HG02885 (cell line): ENCODE data around the gene PARM1.

Experiments used
- ATAC-seq: cut with Tn5 transposase; IDR thresholded peaks from one replicate; pipeline ENCODE4 v1.9.1; 2021; ENCODE audit warnings: mild to moderate bottlenecking; ENCODE audit not compliant: unreplicated experiment, poor library complexity

Gene PARM1

GRCh38 chr4:74932832-74933561, at the start of gene PARM1:
TSS of gene PARM1 (plus strand) at chr4:74933116. CDS start at chr4:74933328, 212 bp downstream.
- peak; percentile 85 for ATAC-seq

- ATAC-seq, result no peak
Measured at GRCh38 chr4:74884266-74884665, 48.6 kb upstream of the PARM1 start.

- ATAC-seq, result no peak
Measured at GRCh38 chr4:74886484-74886883, 46.4 kb upstream of the PARM1 start.

- no peak for ATAC-seq
Measured at GRCh38 chr4:74890341-74890740, 42.6 kb upstream of the PARM1 start.

- ATAC-seq, result no peak
Measured at GRCh38 chr4:74891037-74891436, 41.9 kb upstream of the PARM1 start.

GRCh38 chr4:74893171-74893570, 39.7 kb upstream of the PARM1 start:
- no peak for ATAC-seq

GRCh38 chr4:74896595-74896994, 36.3 kb upstream of the PARM1 start:
- ATAC-seq, result no peak

GRCh38 chr4:74897386-74897785, 35.5 kb upstream of the PARM1 start:
- ATAC-seq, result no peak

GRCh38 chr4:74900862-74901261, 32.1 kb upstream of the PARM1 start:
- ATAC-seq, result no peak

- ATAC-seq, result no peak
Measured at GRCh38 chr4:74904509-74905065, 28.3 kb upstream of the PARM1 start.

- no peak for ATAC-seq
Measured at GRCh38 chr4:74906771-74907170, 26.1 kb upstream of the PARM1 start.

- ATAC-seq, result peak; percentile 68
Measured at GRCh38 chr4:74919783-74920182, 13.1 kb upstream of the PARM1 start.

- ATAC-seq, result peak; percentile 53
Measured at GRCh38 chr4:74920704-74921103, 12.2 kb upstream of the PARM1 start.

GRCh38 chr4:74921490-74921889, 11.4 kb upstream of the PARM1 start:
- no peak for ATAC-seq

GRCh38 chr4:74926007-74926406, 6.9 kb upstream of the PARM1 start:
- no peak for ATAC-seq

- ATAC-seq, result peak; percentile 60
Measured at GRCh38 chr4:74930162-74930561, 2.8 kb upstream of the PARM1 start.

GRCh38 chr4:74931376-74931775, 1.5 kb upstream of the PARM1 start:
- no peak for ATAC-seq

GRCh38 chr4:74932010-74932409, 906 bp upstream of the PARM1 start:
- ATAC-seq, result no peak

- no peak for ATAC-seq
Measured at GRCh38 chr4:74933562-74934015, 673 bp downstream of the PARM1 start.

GRCh38 chr4:74934016-74934831, 1.3 kb downstream of the PARM1 start:
- ATAC-seq, result no peak

GRCh38 chr4:74934888-74935287, 2.0 kb downstream of the PARM1 start:
- no peak for ATAC-seq
